Measurements from ENCODE around the gene SULF2.

SULF2 gene

GRCh38 chr20:47758517-47759450, 26.5 kb downstream of the SULF2 start:
- ATAC-seq = no peak
- TF ChIP-seq, protein P1, sequence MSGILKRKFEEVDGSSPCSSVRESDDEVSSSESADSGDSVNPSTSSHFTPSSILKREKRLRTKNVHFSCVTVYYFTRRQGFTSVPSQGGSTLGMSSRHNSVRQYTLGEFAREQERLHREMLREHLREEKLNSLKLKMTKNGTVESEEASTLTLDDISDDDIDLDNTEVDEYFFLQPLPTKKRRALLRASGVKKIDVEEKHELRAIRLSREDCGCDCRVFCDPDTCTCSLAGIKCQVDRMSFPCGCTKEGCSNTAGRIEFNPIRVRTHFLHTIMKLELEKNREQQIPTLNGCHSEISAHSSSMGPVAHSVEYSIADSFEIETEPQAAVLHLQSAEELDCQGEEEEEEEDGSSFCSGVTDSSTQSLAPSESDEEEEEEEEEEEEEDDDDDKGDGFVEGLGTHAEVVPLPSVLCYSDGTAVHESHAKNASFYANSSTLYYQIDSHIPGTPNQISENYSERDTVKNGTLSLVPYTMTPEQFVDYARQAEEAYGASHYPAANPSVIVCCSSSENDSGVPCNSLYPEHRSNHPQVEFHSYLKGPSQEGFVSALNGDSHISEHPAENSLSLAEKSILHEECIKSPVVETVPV (CRISPR knock-in tag; IDR thresholded peaks at IDR 0.05) = no peak
- TF ChIP-seq GLIS3 (CRISPR knock-in tag; IDR thresholded peaks at IDR 0.05) (no peak), ZNF565 (CRISPR knock-in tag; conservative IDR thresholded peaks at IDR 0.05; ENCODE audit: low read depth) (no peak), ZNF8 (CRISPR knock-in tag; IDR thresholded peaks at IDR 0.05) (no peak), ISL1 (CRISPR knock-in tag; IDR thresholded peaks at IDR 0.05) (no peak), CSDC2 (CRISPR knock-in tag; IDR thresholded peaks at IDR 0.05) (no peak), TCF4 (CRISPR knock-in tag; IDR thresholded peaks at IDR 0.05; ENCODE audit: borderline replicate concordance) (no peak), ESRRG (CRISPR knock-in tag; IDR thresholded peaks at IDR 0.05) (no peak), BACH2 (CRISPR knock-in tag; IDR thresholded peaks at IDR 0.05; ENCODE audit: borderline replicate concordance) (no peak), SNAI2 (CRISPR knock-in tag; IDR thresholded peaks at IDR 0.05) (no peak), ZFP30 (CRISPR knock-in tag; IDR thresholded peaks at IDR 0.05) (no peak)
- TF ChIP-seq, protein P2, sequence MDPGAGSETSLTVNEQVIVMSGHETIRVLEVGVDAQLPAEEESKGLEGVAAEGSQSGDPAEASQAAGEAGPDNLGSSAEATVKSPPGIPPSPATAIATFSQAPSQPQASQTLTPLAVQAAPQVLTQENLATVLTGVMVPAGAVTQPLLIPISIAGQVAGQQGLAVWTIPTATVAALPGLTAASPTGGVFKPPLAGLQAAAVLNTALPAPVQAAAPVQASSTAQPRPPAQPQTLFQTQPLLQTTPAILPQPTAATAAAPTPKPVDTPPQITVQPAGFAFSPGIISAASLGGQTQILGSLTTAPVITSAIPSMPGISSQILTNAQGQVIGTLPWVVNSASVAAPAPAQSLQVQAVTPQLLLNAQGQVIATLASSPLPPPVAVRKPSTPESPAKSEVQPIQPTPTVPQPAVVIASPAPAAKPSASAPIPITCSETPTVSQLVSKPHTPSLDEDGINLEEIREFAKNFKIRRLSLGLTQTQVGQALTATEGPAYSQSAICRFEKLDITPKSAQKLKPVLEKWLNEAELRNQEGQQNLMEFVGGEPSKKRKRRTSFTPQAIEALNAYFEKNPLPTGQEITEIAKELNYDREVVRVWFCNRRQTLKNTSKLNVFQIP (CRISPR knock-in tag; IDR thresholded peaks at IDR 0.05; ENCODE audit: borderline replicate concordance, low read depth) = no peak
- TF ChIP-seq, protein P3, sequence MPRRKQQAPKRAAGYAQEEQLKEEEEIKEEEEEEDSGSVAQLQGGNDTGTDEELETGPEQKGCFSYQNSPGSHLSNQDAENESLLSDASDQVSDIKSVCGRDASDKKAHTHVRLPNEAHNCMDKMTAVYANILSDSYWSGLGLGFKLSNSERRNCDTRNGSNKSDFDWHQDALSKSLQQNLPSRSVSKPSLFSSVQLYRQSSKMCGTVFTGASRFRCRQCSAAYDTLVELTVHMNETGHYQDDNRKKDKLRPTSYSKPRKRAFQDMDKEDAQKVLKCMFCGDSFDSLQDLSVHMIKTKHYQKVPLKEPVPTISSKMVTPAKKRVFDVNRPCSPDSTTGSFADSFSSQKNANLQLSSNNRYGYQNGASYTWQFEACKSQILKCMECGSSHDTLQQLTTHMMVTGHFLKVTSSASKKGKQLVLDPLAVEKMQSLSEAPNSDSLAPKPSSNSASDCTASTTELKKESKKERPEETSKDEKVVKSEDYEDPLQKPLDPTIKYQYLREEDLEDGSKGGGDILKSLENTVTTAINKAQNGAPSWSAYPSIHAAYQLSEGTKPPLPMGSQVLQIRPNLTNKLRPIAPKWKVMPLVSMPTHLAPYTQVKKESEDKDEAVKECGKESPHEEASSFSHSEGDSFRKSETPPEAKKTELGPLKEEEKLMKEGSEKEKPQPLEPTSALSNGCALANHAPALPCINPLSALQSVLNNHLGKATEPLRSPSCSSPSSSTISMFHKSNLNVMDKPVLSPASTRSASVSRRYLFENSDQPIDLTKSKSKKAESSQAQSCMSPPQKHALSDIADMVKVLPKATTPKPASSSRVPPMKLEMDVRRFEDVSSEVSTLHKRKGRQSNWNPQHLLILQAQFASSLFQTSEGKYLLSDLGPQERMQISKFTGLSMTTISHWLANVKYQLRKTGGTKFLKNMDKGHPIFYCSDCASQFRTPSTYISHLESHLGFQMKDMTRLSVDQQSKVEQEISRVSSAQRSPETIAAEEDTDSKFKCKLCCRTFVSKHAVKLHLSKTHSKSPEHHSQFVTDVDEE (CRISPR knock-in tag; IDR thresholded peaks at IDR 0.05) = no peak
- TF ChIP-seq, protein P4, sequence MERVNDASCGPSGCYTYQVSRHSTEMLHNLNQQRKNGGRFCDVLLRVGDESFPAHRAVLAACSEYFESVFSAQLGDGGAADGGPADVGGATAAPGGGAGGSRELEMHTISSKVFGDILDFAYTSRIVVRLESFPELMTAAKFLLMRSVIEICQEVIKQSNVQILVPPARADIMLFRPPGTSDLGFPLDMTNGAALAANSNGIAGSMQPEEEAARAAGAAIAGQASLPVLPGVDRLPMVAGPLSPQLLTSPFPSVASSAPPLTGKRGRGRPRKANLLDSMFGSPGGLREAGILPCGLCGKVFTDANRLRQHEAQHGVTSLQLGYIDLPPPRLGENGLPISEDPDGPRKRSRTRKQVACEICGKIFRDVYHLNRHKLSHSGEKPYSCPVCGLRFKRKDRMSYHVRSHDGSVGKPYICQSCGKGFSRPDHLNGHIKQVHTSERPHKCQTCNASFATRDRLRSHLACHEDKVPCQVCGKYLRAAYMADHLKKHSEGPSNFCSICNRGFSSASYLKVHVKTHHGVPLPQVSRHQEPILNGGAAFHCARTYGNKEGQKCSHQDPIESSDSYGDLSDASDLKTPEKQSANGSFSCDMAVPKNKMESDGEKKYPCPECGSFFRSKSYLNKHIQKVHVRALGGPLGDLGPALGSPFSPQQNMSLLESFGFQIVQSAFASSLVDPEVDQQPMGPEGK (CRISPR knock-in tag; IDR thresholded peaks at IDR 0.05; ENCODE audit: borderline replicate concordance) = no peak

GRCh38 chr20:47757145-47758035, 27.9 kb downstream of the SULF2 start:
- TF ChIP-seq TCF4 (CRISPR knock-in tag; IDR thresholded peaks at IDR 0.05; ENCODE audit: borderline replicate concordance) (no peak), ZFP30 (CRISPR knock-in tag; IDR thresholded peaks at IDR 0.05) (no peak)
- TF ChIP-seq, protein P4 (CRISPR knock-in tag; IDR thresholded peaks at IDR 0.05; ENCODE audit: borderline replicate concordance) = no peak
- no peak for ATAC-seq

- TF ChIP-seq ZFP30 (CRISPR knock-in tag; IDR thresholded peaks at IDR 0.05) = no peak
- no peak for TF ChIP-seq TCF4 (CRISPR knock-in tag; IDR thresholded peaks at IDR 0.05; ENCODE audit: borderline replicate concordance)
- TF ChIP-seq ARNTL (CRISPR knock-in tag; IDR thresholded peaks at IDR 0.05; ENCODE audit: borderline replicate concordance, low read depth) = no peak
- TF ChIP-seq TOX (CRISPR knock-in tag; IDR thresholded peaks at IDR 0.05; ENCODE audit: borderline replicate concordance) = no peak
- TF ChIP-seq GLIS3 (CRISPR knock-in tag; IDR thresholded peaks at IDR 0.05) = no peak
- TF ChIP-seq ZNF70 (CRISPR knock-in tag; IDR thresholded peaks at IDR 0.05) = no peak
- no peak for TF ChIP-seq PPARA (CRISPR knock-in tag; IDR thresholded peaks at IDR 0.05; ENCODE audit: borderline replicate concordance)
- ATAC-seq = no peak
Observed at GRCh38 chr20:47754946-47755652, 30.2 kb downstream of the SULF2 start.
